ENCODE measurements around the gene CRADD. TPM values are rescaled to one million over a fixed set of nuclear protein-coding genes. Genes with fewer than 3 reads are reported as not detected.

Gene CRADD
- total RNA-seq, 1 donor: 12.5 TPM

DNA sequence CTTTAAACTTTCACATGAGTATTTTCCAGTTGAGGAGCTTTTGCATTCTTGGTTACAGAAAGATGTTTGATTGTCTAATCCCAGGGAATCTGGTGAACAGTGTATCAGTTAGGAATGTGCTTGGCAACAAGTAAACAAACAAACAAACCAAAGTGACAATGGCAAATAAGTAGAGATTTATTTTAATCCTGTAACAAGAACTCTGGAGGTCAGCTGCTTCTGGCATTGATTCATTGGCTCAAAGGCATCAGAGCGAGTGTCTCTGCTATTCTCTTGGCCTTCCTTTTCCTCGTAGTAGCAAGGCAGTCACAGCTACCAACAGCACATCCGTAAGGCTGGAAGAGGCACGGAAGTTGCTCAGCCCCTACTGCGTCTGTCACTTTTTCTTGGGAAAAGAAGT is 37.2 kb downstream of the CRADD start:
- no peak for DNase-seq (ENCODE audit: low read depth)
- no peak overlapping the region for H3K4me3 ChIP-seq (ENCODE audit: low read depth, low read length)
- TF ChIP-seq, protein P1, sequence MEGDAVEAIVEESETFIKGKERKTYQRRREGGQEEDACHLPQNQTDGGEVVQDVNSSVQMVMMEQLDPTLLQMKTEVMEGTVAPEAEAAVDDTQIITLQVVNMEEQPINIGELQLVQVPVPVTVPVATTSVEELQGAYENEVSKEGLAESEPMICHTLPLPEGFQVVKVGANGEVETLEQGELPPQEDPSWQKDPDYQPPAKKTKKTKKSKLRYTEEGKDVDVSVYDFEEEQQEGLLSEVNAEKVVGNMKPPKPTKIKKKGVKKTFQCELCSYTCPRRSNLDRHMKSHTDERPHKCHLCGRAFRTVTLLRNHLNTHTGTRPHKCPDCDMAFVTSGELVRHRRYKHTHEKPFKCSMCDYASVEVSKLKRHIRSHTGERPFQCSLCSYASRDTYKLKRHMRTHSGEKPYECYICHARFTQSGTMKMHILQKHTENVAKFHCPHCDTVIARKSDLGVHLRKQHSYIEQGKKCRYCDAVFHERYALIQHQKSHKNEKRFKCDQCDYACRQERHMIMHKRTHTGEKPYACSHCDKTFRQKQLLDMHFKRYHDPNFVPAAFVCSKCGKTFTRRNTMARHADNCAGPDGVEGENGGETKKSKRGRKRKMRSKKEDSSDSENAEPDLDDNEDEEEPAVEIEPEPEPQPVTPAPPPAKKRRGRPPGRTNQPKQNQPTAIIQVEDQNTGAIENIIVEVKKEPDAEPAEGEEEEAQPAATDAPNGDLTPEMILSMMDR (IDR thresholded peaks at IDR 0.05; ENCODE audit: insufficient read depth, low read depth, low read length): no peak

DNA sequence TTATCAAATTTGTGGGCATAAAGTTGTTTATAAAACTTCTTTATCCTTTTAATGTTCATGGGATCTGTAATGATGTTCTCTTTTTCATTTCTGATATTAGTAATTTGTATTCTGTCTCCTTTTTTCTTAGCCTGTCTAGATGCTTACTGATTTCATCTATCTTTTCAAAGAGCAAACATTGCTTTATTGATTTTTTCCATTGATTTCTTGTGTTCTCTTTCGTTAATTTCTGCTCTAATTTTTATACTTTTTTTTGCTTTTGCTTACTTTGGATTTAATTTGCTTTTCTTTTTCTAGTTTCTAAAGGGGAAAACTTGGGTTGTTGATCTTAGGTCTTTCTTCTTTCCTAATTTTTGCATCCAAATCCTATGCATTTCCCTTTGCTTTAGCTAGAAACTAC is 42.5 kb downstream of the CRADD start:
- no peak for DNase-seq (ENCODE audit: low read depth)
- TF ChIP-seq, protein P1 (IDR thresholded peaks at IDR 0.05; ENCODE audit: insufficient read depth, low read depth, low read length): no peak
- no peak overlapping the region for H3K4me3 ChIP-seq (ENCODE audit: low read depth, low read length)

DNA sequence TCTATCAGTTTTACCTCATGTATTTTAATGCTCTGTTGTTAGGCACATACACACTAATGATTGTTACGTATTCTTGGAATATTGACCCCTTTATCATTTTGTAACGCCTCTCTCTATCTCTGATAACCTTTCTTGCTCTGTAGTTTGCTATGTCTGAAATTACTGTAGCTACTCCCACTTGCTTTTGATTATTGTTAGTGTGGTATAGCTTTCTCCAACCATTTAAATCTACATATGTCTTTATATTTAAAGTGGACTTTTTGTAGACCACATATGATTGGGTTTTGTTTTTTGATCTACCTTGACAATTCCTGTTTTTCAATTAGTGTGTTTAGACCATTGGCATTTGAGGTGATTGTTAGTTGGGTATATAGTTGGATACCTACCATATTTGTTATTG is 43.4 kb downstream of the CRADD start:
- TF ChIP-seq, protein P1 (IDR thresholded peaks at IDR 0.05; ENCODE audit: insufficient read depth, low read depth, low read length): no peak
- no peak overlapping the region for H3K4me3 ChIP-seq (ENCODE audit: low read depth, low read length)
- DNase-seq (ENCODE audit: low read depth): no peak

DNA sequence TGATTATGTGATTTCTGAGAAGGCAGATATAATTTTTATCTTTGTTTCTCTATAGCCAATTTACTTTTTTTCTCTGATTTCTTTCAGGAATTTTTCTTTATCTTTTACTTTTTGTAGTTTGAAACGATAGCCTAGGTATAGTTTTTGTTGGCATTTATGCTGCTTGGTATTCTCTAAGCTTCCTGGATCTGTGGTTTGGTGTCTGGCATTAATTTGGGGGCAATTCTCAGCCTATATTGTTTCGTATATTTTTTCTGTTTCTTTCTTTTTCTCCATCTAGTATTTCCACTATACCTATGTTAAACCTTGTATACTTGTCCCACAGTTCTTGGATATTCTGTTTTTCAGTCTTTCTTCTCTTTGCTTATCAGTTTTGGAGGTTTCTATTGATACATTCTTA is 45.0 kb downstream of the CRADD start:
- DNase-seq (ENCODE audit: low read depth): no peak
- TF ChIP-seq, protein P1 (IDR thresholded peaks at IDR 0.05; ENCODE audit: insufficient read depth, low read depth, low read length): no peak
- no peak overlapping the region for H3K4me3 ChIP-seq (ENCODE audit: low read depth, low read length)

DNA sequence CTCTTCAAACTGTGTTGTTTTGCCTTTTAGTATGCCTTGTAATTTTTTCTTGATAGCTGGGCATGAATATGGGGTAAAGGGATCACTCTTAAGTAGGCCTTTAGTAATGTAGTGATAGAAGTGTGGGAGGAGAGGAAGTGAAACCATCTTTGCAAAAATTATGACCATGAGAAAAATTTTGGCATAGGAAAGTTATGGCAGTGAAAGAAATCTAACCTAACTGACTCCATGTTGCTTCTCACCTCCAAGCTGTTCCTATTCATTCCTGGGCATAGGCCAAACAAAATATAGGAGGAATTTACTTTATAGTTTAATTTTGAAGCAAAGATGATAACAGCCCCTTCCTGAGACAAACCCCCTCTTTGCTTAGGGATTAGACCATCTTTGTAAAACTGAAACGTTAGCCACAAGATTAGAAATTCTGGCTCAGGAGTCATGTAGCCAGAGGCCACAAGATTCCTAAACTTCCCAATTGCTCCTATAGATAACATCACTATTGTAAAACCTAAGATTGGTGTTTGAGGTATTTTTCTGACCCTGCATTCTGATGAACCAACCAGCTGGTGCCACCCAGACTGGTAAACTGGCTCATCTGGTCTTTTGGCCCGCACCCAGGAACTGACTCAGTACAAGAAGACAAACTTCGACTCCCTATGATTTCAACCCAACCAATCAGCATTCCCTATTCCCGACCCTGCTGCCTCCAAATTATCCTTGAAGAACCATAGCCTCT is 45.8 kb downstream of the CRADD start:
- TF ChIP-seq, protein P1 (IDR thresholded peaks at IDR 0.05; ENCODE audit: insufficient read depth, low read depth, low read length): no peak
- DNase-seq (ENCODE audit: low read depth): no peak
- no peak overlapping the region for H3K4me3 ChIP-seq (ENCODE audit: low read depth, low read length)

DNA sequence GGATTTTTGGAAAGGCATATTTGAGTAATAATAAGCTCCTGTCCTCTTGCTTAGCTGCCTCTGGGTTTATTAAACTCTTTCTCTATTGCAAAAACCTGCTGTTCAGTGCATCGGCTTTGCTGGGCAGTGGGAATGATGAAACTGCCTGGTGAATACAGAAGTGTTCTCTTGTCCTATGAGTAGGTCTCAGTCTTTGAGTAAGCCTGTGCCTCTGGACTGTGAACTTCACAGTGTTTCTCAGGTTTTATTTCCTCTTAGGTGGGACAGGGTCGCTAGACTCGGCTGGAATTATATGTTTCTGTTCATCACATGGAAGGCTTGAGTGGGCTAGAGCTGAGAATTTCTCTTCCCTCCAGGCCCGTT is 46.4 kb downstream of the CRADD start:
- TF ChIP-seq, protein P1 (IDR thresholded peaks at IDR 0.05; ENCODE audit: insufficient read depth, low read depth, low read length): no peak
- H3K4me3 ChIP-seq (ENCODE audit: low read depth, low read length): no peak overlapping the region
- no peak for DNase-seq (ENCODE audit: low read depth)

DNA sequence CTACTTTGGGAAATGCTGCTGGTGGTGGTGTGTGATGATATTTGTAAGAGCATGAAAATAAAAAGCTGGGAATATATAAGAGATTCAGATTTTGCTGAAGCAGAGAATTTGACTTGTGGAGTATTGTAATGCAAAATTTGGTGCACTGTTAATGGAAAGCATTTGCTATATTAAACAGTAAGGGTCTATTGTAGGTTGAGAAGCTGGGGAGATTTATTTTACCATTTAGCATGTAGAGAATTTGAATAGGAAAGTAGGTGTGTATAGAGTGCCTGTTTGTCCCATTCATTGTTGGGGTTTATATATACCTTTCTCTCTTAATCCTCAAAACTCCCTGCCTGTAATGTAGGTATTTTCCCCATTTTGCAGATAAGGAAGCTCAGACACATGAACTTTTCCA is 48.4 kb downstream of the CRADD start:
- no peak overlapping the region for H3K4me3 ChIP-seq (ENCODE audit: low read depth, low read length)
- DNase-seq (ENCODE audit: low read depth): no peak
- TF ChIP-seq, protein P1 (IDR thresholded peaks at IDR 0.05; ENCODE audit: insufficient read depth, low read depth, low read length): no peak
